Sigmoid colon (tissue), 7 donors: Measurements from ENCODE around the gene IQCF6. TPM values are rescaled to one million over a fixed set of nuclear protein-coding genes. Genes with fewer than 3 reads are reported as not detected.
"Not testable (repeated sequence)": the region's sequence is repeated elsewhere in the genome, so short reads cannot be mapped to it uniquely, and the experiment has no call there.

ENCODE experiments used
- DNase-seq: peaks from one replicate; pipeline ENCODE4 v3.0.0-alpha.2; 2019
- H3K27ac ChIP-seq, 4 donors: fragments of 200-600 bp; sonication (generic); one replicate each; pipeline ENCODE4 v1.5.1; 2016 to 2019; ENCODE audit warnings: mild to moderate bottlenecking in 1 of 4
- H3K27me3 ChIP-seq, 3 donors: fragments of 200-600 bp; sonication (generic); one replicate each; pipeline ENCODE4 v1.5.1; 2019; ENCODE audit warnings: mild to moderate bottlenecking in 1 of 3
- H3K36me3 ChIP-seq, 4 donors: fragments of 200-600 bp; sonication (generic); one replicate each; pipeline ENCODE4 v1.5.1; 2016 to 2019
- H3K4me1 ChIP-seq, 4 donors: fragments of 200-600 bp; sonication (generic); one replicate each; pipeline ENCODE4 v1.5.1; 2017 to 2019
- H3K4me3 ChIP-seq, 4 donors: fragments of 200-600 bp; sonication (generic); one replicate each; pipeline ENCODE4 v1.5.1; 2017 to 2019; ENCODE audit warnings: mild to moderate bottlenecking in 2 of 4, moderate library complexity in 1 of 4
- H3K9me3 ChIP-seq, 4 donors: fragments of 200-600 bp in 3 of 4; sonication (generic) in 3 of 4; one replicate each; pipeline versions ENCODE4 v1.5.1 to v1.6.1; 2013 to 2019
- CTCF ChIP-seq, 4 experiments: fragments of 450-650 bp in 3 of 4; fragments of 200-600 bp in 1 of 4; IDR thresholded peaks; one replicate each; pipeline ENCODE4 v1.5.1; 2016 to 2019; ENCODE audit warnings: antibody characterized with exemption in 4 of 4, mild to moderate bottlenecking in 3 of 4, moderate library complexity in 2 of 4
- EP300 ChIP-seq, 4 donors: sonication (generic); formaldehyde crosslinking; IDR thresholded peaks; one replicate each; pipeline ENCODE4 v1.6.1; 2017; ENCODE audit warnings: antibody characterized with exemption in 4 of 4
- POLR2A ChIP-seq, 2 donors: fragments of 450-650 bp; IDR thresholded peaks; one replicate each; pipeline ENCODE4 v1.6.1; 2016; ENCODE audit warnings: antibody characterized with exemption in 2 of 2, mild to moderate bottlenecking in 2 of 2, moderate library complexity in 2 of 2
- POLR2AphosphoS5 ChIP-seq, 4 donors: sonication (generic); formaldehyde crosslinking; IDR thresholded peaks; one replicate each; pipeline ENCODE4 v1.6.1; 2017; ENCODE audit warnings: antibody characterized with exemption in 4 of 4
- WGBS, 2 donors: extraction: QIAGEN DNeasy Blood & Tissue Kit; methylation state at CpG; one replicate each; pipeline ENCODE4 v1.1.7; 2013; 5-methylcytosine and 5-hydroxymethylcytosine counted together
- intact Hi-C: fragments of 100-400 bp; cut with DNase I; formaldehyde crosslinking; loops from one replicate; pipeline ENCODE4 v1.15.1; 2023
- polyA plus RNA-seq, 3 donors: library from polyadenylated mRNA; stranded (reverse); fragments of 200-250 nt; gene quantifications; one replicate each; pipeline ENCODE4 v1.2.3, GENCODE V29; 2013
- total RNA-seq, 4 donors: library from RNA; depleted of rRNA; stranded (reverse); fragments of >200 nt; gene quantifications; one replicate each; pipeline ENCODE4 v1.1.0, GENCODE V29; 2016
- donor health status: healthy with polysubstance abuse.
- donor health status: Bipolar disorder and iron deficiency.
- donor health status: healthy.

IQCF6 gene
- total and polyA plus RNA-seq, 7 donors, result not detected

- intact Hi-C loops, result no loop called here
- H3K27me3 ChIP-seq, result peaks cover 0 to 11% (median 0%) of the 10 kb centered on the region in 3 donors
- no peak overlapping the region for H3K4me3 ChIP-seq
- DNase-seq, result no peak
- H3K4me1 ChIP-seq, result peaks cover 0 to 4% (median 0%) of the 10 kb centered on the region in 4 donors
- H3K9me3 ChIP-seq, result no peaks in the 10 kb centered on the region
- no peak for TF ChIP-seq POLR2A (IDR thresholded peaks at IDR 0.05)
- no peaks in the 10 kb centered on the region for H3K36me3 ChIP-seq
- H3K27ac ChIP-seq, result no peak overlapping the region
- 81 to 93% methylated on average over 1 of the region's 1 CpG for WGBS, 2 donors
These were observed 17.8 kb upstream of the IQCF6 start for GRCh38 chr3:51796854-51797253.

- 73 to 82% methylated on average over 2 of the region's 2 CpGs for WGBS, 2 donors
- Histone ChIP-seq H3K4me3 (no peak overlapping the region), H3K27me3 (peaks cover 0 to 11% (median 0%) of the 10 kb centered on the region in 3 donors), H3K4me1 (no peaks in the 10 kb centered on the region), H3K27ac (no peak overlapping the region), H3K9me3 (no peaks in the 10 kb centered on the region), H3K36me3 (no peaks in the 10 kb centered on the region)
- TF ChIP-seq POLR2AphosphoS5 (IDR thresholded peaks at IDR 0.05), result no peak
- no peak for TF ChIP-seq CTCF (IDR thresholded peaks at IDR 0.05)
- no peak for TF ChIP-seq POLR2A (IDR thresholded peaks at IDR 0.05)
- TF ChIP-seq EP300 (IDR thresholded peaks at IDR 0.05), result no peak
- intact Hi-C loops, result no loop called here
- DNase-seq, result no peak
These were observed 15.2 kb upstream of the IQCF6 start for GRCh38 chr3:51794206-51794605.

GRCh38 chr3:51792206-51792605, 13.2 kb upstream of the IQCF6 start:
- 87 to 91% methylated on average over 7 of the region's 7 CpGs for whole genome bisulfite sequencing, 2 donors
- no peaks in the 10 kb centered on the region for H3K9me3 ChIP-seq
- no peak overlapping the region for H3K4me3 ChIP-seq
- no peaks in the 10 kb centered on the region for H3K36me3 ChIP-seq
- no peaks in the 10 kb centered on the region for H3K4me1 ChIP-seq
- no peak overlapping the region for H3K27ac ChIP-seq
- no peak for DNase-seq
- no peak for TF ChIP-seq POLR2A (IDR thresholded peaks at IDR 0.05)
- no peak for TF ChIP-seq POLR2AphosphoS5 (IDR thresholded peaks at IDR 0.05)
- no peak for TF ChIP-seq CTCF (IDR thresholded peaks at IDR 0.05)
- no peak for TF ChIP-seq EP300 (IDR thresholded peaks at IDR 0.05)
- H3K27me3 ChIP-seq, result peaks cover 0 to 11% (median 0%) of the 10 kb centered on the region in 3 donors
- intact Hi-C loops, result no loop called here

- Histone ChIP-seq H3K27me3 (no peaks in the 10 kb centered on the region), H3K36me3 (no peaks in the 10 kb centered on the region), H3K4me1 (no peaks in the 10 kb centered on the region), H3K4me3 (no peak overlapping the region), H3K9me3 (no peaks in the 10 kb centered on the region), H3K27ac (no peak overlapping the region)
- DNase-seq, result no peak
- intact Hi-C loops, result no loop called here
- TF ChIP-seq POLR2A (IDR thresholded peaks at IDR 0.05) (no peak), CTCF (IDR thresholded peaks at IDR 0.05) (no peak), EP300 (IDR thresholded peaks at IDR 0.05) (no peak), POLR2AphosphoS5 (IDR thresholded peaks at IDR 0.05) (no peak)
- WGBS, 2 donors, result 86 to 88% methylated on average over 1 of the region's 1 CpG
These were observed 10.4 kb upstream of the IQCF6 start for GRCh38 chr3:51789437-51789836.

- H3K4me3 ChIP-seq, H3K9me3 ChIP-seq, H3K27ac ChIP-seq, intact Hi-C loops, H3K27me3 ChIP-seq, H3K4me1 ChIP-seq, H3K36me3 ChIP-seq, DNase-seq: not testable (repeated sequence)
These were observed 8.5 kb upstream of the IQCF6 start for GRCh38 chr3:51787576-51787975.

GRCh38 chr3:51786267-51786666, 7.2 kb upstream of the IQCF6 start:
- no peak for DNase-seq
- intact Hi-C loops, result no loop called here
- TF ChIP-seq POLR2AphosphoS5 (IDR thresholded peaks at IDR 0.05), result no peak
- TF ChIP-seq CTCF (IDR thresholded peaks at IDR 0.05), result no peak
- no peak for TF ChIP-seq EP300 (IDR thresholded peaks at IDR 0.05)
- TF ChIP-seq POLR2A (IDR thresholded peaks at IDR 0.05), result no peak
- H3K4me1 ChIP-seq, result no peaks in the 10 kb centered on the region
- no peak overlapping the region for H3K27ac ChIP-seq
- H3K4me3 ChIP-seq, result no peak overlapping the region
- no peaks in the 10 kb centered on the region for H3K36me3 ChIP-seq
- 49 to 70% methylated on average over 2 of the region's 2 CpGs for WGBS, 2 donors
- no peaks in the 10 kb centered on the region for H3K27me3 ChIP-seq
- H3K9me3 ChIP-seq, result no peaks in the 10 kb centered on the region
